GM18519 (cell line): Measurements from ENCODE around the gene HOXB9.

Experiments used
- ATAC-seq: cut with Tn5 transposase; IDR thresholded peaks from one replicate; pipeline ENCODE4 v1.9.1; 2021; ENCODE audit warnings: mild to moderate bottlenecking, moderate library complexity; ENCODE audit not compliant: unreplicated experiment, low FRiP score

The HOXB9 gene

DNA sequence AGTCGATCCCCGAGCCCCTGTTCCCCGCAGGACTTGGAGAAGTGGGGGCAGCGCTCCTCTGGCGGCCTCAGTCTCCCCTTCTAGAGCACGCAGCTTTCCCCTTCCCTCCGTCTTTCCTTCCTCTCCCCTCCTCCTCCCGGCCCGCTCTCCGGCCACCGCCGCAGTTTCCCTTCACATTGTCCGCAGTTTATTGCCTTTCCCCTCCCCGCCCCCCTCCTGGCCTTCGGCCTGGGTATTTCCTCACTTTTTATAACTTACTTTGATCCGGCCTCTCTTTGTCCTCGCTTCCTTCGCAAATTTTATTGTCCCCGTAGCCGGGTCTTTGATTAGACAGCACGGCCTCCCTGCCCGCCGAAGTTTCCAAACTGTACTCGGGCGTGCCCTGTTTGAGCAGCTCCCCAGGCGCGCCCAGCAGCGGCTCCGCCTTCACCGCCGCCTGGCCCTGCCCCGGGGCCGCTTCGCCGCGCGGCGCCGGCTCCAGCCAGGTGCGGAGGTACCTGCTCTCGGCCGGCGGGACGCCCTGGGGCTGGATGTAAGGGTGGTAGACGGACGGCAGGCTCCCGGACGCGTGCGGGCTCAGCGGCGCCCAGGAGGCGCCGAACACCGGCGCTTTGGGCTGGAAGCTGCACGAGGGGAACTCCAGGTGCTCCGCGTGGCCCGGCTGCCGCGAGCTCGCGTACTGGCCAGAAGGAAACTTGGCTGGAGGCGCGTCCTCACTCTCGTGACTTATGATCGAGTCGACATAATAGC, 488 bp downstream of the HOXB9 start:
- no peak for ATAC-seq

DNA sequence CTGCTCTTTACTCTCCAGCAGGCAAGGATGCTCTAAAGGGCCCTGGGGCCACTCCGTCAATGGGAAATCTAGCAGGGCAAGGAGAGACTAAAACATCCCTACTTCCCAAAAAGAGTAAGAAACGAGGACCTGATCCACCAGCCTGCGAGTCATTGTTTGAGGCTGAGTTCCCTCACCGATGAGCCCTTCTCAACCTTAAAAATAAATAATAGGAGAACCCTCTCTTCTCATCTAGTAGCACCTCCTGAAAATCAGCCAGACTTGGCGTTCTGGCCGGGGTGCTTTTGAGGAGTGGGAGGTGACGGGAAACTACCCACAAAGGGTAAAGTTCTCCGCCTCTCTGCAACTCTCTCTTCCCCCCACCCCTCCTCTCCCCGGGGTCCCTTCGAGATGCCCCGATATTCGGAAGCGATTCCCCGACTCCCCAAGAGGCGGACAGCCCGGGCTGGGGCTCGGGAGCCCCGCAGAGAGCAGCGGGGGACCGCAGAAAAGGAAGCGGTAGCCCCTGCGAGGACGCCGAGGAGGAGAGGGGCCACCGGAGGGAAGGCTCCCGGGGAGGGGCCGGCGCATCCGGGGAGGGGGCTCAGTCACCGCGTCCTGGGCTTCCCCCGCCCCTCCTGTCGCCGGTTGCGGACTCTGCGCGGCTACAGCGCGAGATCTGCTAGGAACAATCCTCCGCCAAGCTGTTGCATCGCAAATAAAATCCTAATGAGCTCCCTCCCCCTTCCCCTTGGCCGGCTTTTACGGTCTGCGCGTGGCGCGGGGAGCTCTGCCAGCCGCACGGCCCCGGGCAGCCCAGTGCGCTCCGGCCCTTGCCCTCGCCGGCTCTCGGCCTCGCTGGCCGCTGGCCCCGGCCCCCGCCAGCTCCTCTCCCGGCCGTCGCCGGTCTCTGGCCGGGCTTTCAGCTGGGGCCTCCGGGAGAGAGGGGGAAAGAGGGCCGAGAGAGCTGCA, 1.3 kb downstream of the HOXB9 start:
- no peak for ATAC-seq

DNA sequence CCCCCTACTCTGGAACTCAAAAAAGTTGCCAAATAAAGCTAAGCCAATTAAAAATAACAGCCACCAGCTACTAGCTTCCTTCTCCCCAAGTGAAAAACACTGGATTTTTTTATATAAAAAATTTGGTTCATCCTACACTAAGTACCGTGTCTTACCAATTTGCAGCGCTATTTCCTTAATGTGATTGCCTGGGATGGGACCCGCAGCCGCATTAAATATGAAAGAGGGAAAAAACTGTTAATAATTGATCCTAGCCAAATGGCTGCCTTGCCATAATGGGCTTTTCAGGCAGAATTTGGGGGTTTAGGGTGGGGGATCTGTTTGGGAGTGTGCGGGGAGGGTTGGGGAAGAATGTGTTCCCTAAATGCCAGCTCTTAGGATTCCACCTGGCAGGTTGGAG, 2.0 kb downstream of the HOXB9 start:
- no peak for ATAC-seq

DNA sequence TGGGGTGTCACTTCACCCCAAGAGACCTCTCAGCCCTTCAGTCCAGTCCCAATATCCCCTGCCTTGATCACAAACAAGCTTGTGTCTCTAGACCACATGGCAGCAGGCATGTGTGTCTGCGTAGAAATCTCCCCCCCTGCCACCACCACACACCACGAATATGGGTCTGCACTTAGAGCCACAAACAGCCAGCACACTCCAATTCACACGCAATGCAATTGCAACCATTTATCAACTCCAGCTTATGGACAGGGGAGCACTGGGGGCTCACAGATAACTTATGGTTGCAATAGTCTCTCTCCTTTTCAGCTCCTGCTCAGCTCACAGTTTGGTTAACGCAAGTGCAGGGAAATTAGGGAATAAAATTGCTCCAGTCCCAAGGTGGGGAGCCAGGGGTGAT, 2.6 kb downstream of the HOXB9 start:
- ATAC-seq: no peak

DNA sequence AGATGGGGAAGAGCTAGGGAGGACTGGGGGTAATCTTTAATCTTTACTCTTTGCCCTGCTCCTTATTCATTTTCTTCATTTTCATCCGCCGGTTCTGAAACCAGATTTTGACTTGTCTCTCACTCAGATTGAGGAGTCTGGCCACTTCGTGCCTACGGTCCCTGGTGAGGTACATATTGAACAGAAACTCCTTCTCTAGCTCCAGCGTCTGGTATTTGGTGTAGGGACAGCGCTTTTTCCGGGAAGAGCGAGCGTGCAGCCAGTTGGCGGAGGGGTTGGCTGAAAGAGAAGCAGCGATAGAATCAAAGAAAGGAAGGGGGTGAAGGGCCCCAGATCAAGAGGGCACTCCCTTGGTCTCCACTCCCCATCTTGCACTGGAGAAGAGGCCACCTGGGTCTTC, 3.3 kb downstream of the HOXB9 start:
- ATAC-seq: no peak

DNA sequence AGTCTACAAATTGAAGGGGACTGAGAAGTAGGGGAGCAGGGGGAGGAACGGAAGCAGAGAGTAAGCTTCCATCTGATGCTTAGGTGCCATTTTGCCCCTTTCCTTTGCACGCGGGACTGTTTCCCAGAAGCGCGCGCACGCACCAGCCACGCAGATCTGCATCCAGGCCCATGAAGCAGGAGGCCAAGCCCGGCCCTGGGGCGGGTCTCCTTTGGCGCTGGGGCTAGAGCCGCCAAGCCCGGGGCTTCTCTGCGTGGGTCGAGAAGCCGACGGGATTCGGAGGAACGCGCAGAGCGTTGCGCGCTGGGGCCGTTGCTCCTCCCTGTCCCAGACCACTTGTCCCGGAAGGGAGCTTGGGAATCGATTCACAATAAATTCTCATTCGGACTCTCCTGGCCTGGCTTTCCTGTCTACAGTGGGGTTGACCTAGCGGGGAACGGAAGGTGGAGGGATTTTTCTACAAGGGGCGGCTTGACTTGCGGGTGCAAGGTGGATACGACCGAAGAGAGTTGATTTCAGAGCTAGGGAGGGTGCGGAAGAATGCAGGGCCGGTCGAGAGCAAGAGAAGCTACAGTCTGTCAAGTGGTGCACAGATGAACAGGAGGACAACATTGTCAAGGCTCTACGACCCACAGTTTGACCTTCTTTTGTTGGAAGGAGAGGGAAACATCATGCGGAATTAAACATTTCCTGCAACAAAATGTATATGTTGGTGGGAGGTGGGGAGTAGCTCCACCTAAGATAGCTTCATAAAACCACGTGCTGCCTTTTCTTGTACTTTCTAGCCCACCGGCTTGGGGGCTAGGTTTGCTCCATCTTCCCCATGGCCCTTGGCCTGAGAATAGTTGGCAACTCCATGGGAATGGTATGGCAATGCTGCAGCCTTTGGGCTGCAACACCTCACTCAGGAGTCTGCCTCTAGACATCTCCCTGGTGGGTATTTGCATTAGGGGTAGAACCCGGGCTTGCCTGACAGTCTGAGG, 4.5 kb downstream of the HOXB9 start:
- no peak for ATAC-seq

DNA sequence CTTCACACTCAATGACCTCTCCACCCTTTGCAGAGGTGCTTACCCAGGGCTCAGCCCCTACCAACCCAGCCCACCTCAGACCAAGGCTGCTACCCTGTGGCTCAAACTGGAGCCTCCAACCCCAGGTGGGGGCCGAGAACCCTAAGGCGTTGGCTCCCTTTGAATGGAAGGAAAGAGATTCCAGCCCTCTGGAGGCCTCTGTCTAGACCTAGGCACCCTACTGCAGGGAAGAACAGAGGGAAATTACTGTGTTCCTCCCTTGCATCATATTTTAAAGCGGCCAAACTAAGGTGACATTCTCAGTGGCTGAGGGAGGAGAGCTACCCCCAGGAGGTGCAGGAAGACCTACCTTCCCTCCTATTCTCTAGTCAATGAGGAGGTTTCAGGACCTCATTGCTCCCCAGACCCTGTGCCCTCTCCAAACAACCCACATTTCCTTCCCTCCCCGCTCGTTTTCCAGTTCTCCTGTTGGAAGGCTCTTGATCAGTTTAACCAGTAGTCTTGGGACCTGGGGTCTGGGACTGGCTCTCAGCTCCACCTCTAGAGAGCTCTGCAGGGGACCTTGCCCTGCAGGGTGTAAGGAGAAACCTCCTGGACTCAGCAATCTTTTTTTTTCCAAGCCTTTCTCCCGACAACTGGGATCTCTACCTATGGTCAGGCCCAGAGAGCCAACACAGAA, 5.6 kb downstream of the HOXB9 start:
- no peak for ATAC-seq

DNA sequence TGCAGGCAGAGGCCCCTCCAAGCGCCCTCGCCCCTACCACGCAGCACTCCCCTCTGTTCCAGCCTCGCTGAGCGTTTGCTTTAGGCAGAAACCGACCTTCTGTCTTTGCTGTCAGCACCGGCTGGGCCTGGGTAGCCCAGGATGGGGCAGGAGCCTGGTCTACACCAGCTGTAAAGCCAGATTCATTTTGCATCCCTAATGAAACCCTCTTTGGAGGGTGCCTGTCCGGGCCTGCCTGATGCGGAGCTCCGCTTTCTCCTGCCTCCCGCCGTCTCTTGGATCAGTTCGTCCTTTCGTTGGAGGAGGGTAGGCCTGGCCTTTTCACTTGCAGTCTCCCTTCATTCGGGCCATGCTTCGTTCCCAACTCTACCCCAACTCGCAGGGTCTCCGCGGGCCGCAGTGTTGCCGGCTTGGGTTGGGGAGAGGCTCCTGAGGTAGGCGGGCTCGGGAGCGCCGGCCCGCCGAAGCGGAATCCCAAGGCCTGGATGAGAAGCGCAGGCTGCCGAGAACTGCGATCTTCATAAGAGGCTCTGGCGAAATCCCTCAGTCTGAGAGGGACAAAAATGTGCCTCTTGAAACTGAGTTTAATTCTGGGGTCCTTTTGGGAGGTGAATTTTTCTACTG, 6.2 kb downstream of the HOXB9 start:
- no peak for ATAC-seq

DNA sequence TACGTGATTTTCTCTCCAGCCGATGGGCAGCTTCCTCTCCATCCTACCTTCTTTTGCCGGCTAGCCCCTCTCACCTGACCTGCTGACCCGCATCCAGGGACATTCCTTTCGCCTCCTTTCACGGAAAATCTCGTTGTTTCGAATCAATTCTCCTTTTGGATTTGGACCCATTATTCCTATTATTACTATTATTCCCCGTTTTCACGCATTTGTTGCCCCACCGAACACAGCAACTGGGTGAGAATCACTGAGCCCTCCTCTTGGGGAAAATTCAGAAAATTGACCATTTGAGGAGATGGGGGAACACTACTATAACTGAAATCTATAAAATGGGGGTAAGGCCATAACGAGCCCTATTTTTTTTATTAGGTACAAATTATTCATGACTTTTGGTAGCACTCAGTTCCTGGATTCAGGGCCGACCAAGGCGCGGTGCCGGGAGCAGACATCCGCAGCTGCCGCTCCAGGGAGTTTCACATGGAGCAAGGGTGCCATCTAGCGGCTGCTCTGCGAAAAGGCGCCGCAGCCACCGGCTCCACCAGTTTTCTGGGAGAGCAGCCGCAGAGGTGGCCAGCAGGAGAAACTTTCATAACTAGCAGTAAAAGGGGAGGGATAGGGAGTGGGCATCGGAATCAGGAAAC, 7.8 kb downstream of the HOXB9 start:
- ATAC-seq: no peak

DNA sequence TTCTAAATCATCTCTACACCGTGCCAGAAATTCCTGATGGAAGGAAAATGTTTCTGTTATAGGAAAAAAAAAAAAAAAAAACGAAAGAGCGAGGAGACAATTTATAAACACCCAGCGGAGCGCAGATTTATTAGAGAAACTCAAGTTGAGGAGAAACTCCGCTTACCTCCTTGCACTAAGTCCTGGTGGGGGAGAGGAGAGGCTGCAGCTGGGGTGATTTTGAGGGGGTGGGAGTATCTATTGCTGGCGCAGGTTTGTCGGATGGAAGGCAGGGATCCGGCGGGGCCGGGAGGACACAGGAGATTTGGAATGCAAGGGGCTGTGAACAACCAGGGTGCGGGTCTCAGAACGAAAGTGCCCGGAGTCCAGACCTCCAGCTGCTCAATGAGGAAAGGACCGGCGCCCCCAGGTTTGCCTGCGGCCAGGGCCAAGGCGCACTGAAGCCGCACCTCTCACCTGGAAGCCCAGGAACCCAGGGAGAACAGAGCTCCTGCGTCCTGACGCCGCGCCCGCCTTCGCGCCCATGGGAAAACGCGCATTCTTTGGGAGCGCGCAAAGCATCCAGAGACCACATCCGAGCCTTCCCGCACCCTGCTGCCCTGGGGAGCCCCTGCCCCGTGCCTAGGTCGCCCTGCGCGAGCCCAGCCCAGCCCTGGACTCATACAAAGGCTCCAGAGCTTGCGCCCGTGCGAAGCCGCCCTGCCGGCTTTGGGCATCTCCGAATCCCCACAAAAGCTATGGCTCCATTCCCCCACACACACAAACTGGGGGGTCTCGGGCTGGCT, 8.5 kb downstream of the HOXB9 start:
- no peak for ATAC-seq

DNA sequence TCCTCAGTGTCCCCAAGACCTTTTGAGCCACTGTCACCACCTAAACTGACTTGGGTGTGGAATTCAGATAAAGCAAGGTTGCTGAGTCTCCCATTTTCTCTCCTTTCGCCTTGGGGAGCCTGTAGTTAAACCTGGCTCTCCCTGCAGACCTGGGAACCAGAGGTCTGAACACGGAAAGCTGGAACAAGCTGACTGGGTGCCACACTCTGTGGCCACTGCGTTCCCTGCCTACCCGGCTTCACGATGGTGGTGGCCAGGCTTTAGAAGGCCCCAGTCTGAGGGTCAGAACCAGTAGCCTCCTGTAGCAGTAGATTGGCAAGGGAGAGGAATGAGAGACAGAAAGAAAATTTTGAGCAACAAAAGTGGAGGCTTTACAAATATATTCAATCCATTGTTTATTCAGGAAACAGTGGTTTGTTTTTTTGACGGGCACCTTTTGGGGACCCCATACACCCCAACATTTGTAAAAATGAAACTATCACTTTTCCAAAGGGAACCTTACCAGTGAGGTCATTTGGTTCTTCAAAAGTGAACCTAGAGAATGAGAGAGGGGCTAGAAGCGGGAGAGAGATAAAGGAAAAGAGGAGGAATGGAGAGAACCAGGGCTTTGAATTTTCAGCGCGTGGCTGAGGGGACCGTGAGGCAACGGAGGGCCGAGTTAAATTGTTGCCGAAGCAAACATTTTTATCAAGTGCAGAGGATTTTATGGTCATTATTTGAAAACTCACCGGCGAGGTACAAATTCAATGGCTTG, 9.3 kb downstream of the HOXB9 start:
- ATAC-seq: no peak

DNA sequence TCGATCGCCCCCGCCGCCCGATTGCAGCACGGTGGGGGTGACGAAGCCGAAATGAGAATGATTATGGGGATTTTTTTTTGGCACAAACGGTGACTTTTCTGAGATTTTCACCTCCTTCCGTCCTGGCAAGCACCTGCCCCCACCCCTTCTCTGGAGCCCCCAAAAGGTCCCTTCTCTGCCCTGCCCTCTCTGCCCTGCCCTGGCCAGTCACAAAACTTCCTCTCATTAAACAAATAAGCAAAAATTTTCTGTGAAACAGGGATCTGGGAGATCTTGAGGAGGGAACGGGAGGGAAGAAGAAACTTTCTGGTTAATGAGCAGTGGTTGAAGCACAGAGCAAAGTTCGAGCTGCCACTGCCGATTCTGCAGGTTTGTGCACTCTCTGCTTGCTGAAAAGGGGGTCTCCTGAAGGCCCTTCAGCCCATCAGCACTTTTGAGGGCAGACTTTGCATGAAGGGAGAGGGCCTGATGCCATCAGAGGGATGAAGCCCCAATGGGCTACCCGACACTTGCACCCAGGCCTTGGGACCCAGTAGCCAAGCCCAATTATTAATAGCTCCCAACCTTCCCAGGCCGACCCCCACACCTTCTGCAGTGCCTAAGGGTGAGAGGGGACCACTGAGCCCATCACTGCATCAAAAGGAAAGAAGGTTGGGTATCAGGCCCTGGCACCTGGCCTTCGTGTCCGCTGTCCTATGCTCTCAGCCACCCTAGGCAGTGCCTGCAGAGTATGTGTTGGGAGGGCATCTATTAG, 10.0 kb downstream of the HOXB9 start:
- no peak for ATAC-seq

DNA sequence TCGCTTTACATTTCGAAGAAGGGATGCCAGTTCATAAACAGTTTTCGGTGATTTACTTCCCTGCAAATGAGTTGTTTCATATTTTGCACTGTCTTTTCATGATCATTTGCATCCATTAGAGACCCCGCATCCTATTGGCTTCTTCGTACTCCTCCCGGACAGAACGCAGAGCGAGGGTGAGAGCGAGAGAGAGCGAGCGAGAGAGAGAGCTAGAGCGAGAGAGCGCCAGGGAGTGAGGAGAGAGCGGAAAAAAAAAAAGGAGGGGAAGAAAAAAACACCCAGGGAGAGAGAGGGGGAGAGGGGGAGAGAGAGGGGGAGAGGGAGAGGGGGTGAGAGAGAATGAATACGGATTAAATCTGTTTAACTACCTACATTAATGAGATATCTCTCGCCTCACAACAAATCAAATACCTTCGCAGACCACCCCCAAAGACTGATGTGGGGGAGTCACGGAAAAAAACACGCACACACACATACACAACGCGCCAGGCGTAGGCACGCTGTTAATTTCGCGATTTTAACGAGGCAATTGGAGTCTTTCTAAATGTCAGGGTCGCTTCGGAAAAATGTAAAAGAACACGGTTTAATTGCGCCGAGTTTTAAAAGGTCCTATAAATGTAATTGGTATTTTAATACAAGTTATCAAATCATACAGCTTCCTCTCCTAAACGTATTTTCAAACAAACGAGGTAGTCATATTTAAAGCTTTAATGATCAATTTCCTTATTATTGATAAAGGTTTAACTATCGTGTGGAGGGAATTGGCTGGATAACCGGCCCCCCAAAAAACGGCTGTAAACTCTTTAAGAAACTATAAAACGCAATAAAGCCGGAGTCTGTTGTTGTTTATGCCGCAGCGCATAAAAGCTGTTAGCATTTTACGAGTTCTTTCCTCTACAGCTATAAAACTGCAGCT, 10.9 kb downstream of the HOXB9 start, which contains the start of gene HOXB8:
Gene HOXB8, minus strand, starts transcription at position 246 of the 916 bp plus-strand sequence. CDS start 588 bp downstream, outside the sequence.
- ATAC-seq: no peak

DNA sequence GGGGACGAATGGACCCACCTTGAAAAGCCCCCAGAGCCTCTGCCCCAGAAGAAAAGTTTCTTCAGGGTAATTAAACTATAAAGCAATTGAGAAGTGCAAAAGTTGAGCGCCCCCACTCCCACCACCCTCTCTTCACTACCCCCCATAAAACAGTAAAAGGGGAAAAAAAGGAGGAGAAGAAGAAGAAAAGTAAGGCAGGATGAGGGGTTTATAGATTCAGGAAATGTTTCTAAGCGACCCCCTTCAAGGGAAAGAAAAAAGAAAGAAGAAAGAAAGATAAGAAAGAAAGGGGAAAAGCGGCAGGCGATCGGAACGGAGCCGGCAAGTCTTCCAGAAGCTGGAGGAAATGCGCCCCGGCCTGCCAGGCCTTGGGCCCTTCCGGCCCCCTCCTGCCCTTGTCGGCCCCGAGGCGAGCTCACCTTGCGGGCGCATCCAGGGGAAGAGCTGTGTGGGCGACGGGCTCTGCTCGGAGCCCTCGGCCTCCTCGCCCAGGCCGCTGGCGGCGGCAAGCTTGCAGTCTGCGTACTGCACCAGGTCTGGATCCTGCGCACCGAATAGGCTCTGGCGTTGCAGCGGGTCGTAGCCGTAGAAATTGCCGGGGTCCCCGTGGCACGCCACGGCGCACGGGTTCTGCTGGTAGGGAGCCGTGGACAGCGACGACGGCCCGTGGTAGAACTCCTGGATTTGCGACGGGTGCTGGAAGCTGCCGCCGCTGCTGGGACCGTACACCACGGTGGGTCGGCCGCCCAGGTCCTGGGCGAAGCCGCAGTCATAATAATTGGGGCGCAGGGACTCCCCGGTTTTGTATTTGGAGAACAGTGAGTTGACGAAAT, 12.1 kb downstream of the HOXB9 start:
- no peak for ATAC-seq
